ENCODE measurements around the gene PDGFRB. TPM values are rescaled to one million over a fixed set of nuclear protein-coding genes. Genes with fewer than 3 reads are reported as not detected.

PDGFRB gene
- total RNA-seq, 1 donor from 2014 or later: 2.9 TPM

DNA sequence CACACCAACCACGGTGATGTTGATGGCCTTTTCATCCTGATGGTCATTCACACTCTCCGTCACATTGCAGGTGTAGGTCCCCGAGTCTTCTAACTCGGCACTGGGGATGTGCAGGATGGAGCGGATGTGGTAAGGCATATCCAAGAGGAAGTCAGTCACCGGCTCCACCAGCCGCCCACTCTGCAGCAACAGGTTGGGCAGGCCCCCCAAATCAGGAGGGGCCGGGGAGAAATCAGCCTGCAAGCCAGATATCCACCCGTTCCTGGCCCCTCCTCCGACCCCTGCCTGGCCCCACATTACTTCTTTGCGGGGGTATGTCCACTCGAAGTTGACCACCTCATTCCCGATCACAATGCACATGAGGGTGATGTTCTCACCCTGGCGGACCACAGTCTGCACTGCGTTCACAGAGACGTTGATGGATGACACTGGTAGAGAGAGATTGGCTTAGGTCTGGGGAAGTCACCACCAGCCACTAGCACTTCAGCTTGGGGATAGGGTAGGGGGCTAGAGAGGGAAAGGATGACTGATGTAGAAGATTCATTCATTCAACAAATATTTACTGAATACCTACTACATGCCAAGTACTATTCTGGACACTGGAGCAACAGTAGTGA lies 22.0 kb downstream of the PDGFRB start:
- Mint-ChIP-seq H3K4me1 (ENCODE audit: low read depth, unreplicated experiment) (peaks cover 7% of the 10 kb centered on the region), H3K27ac (ENCODE audit: unreplicated experiment) (no peak overlapping the region), H3K36me3 (ENCODE audit: unreplicated experiment) (no peaks in the 10 kb centered on the region), H3K27me3 (ENCODE audit: unreplicated experiment) (peaks cover 15% of the 10 kb centered on the region), H3K4me3 (ENCODE audit: unreplicated experiment) (no peak overlapping the region), H3K9me3 (ENCODE audit: unreplicated experiment) (peaks cover 6% of the 10 kb centered on the region)
- DNase-seq: no peak
- no peak for TF ChIP-seq CTCF (IDR thresholded peaks at IDR 0.05; ENCODE audit: partially characterized antibody, unreplicated experiment)

DNA sequence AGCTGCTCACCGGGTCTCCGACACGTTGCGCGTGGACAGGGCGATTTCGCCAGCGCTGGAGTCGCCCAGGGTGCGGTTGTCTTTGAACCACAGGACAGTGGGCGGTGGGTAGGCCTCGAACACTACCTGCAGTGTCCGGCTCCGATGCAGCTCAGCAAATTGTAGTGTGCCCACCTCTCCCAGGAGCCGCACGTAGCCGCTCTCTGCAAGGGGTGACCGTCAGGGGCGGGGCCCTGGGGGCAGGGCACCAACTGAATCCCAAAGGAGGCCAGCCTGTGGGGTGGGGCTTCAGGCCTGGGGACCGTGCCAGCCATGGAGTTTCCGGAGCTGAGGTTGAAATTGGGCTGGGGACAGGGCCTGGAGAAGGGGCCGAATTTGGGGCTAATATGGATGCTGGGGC lies 22.9 kb downstream of the PDGFRB start:
- no peak for TF ChIP-seq CTCF (IDR thresholded peaks at IDR 0.05; ENCODE audit: partially characterized antibody, unreplicated experiment)
- H3K4me1 Mint-ChIP-seq (ENCODE audit: low read depth, unreplicated experiment): peaks cover 3% of the 10 kb centered on the region
- DNase-seq: no peak
- peaks cover 4% of the 10 kb centered on the region for H3K9me3 Mint-ChIP-seq (ENCODE audit: unreplicated experiment)
- peaks cover 17% of the 10 kb centered on the region for H3K27me3 Mint-ChIP-seq (ENCODE audit: unreplicated experiment)
- H3K27ac Mint-ChIP-seq (ENCODE audit: unreplicated experiment): no peak overlapping the region
- H3K4me3 Mint-ChIP-seq (ENCODE audit: unreplicated experiment): no peak overlapping the region
- H3K36me3 Mint-ChIP-seq (ENCODE audit: unreplicated experiment): no peaks in the 10 kb centered on the region

- H3K27me3 Mint-ChIP-seq (ENCODE audit: unreplicated experiment): peaks cover 16% of the 10 kb centered on the region
- H3K4me3 Mint-ChIP-seq (ENCODE audit: unreplicated experiment): no peak overlapping the region
- no peak for TF ChIP-seq CTCF (IDR thresholded peaks at IDR 0.05; ENCODE audit: partially characterized antibody, unreplicated experiment)
- no peak for DNase-seq
- H3K36me3 Mint-ChIP-seq (ENCODE audit: unreplicated experiment): no peaks in the 10 kb centered on the region
- no peak overlapping the region for H3K27ac Mint-ChIP-seq (ENCODE audit: unreplicated experiment)
- peaks cover 3% of the 10 kb centered on the region for H3K4me1 Mint-ChIP-seq (ENCODE audit: low read depth, unreplicated experiment)
- H3K9me3 Mint-ChIP-seq (ENCODE audit: unreplicated experiment): peaks cover 3% of the 10 kb centered on the region
Measured at GRCh38 chr5:150131978-150132694, 23.5 kb downstream of the PDGFRB start.

GRCh38 chr5:150131461-150131860 lies 24.2 kb downstream of the PDGFRB start:
- Mint-ChIP-seq H3K4me3 (ENCODE audit: unreplicated experiment) (no peak overlapping the region), H3K9me3 (ENCODE audit: unreplicated experiment) (peaks cover 4% of the 10 kb centered on the region), H3K4me1 (ENCODE audit: low read depth, unreplicated experiment) (peaks cover 3% of the 10 kb centered on the region), H3K27ac (ENCODE audit: unreplicated experiment) (no peak overlapping the region), H3K27me3 (ENCODE audit: unreplicated experiment) (peaks cover 15% of the 10 kb centered on the region), H3K36me3 (ENCODE audit: unreplicated experiment) (no peaks in the 10 kb centered on the region)
- no peak for DNase-seq
- no peak for TF ChIP-seq CTCF (IDR thresholded peaks at IDR 0.05; ENCODE audit: partially characterized antibody, unreplicated experiment)

DNA sequence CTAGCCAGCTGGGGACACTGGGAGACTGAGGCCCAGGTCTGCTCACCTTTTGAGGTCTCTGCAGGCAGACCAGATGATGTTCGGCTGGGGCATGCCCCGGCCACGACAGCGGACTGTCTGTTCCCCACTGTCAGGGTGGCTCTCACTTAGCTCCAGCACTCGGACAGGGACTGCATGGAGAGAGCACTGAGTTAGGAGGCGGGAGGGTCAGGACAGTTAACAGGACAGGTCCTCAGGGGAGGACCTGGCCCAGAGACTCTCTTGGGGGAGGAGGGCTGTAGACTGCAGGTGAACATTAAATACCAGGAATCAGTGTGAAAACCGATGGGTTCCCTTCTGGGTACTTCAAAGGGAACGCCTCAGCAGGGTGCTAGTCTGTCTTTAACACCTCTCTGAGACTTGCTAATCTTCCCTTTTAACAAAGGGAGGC lies 25.1 kb downstream of the PDGFRB start:
- no peak for TF ChIP-seq CTCF (IDR thresholded peaks at IDR 0.05; ENCODE audit: partially characterized antibody, unreplicated experiment)
- H3K4me3 Mint-ChIP-seq (ENCODE audit: unreplicated experiment): no peak overlapping the region
- peaks cover 5% of the 10 kb centered on the region for H3K9me3 Mint-ChIP-seq (ENCODE audit: unreplicated experiment)
- DNase-seq: no peak
- H3K36me3 Mint-ChIP-seq (ENCODE audit: unreplicated experiment): no peaks in the 10 kb centered on the region
- peaks cover 12% of the 10 kb centered on the region for H3K27me3 Mint-ChIP-seq (ENCODE audit: unreplicated experiment)
- no peaks in the 10 kb centered on the region for H3K4me1 Mint-ChIP-seq (ENCODE audit: low read depth, unreplicated experiment)
- no peak overlapping the region for H3K27ac Mint-ChIP-seq (ENCODE audit: unreplicated experiment)

Data from glutamatergic neuron (in vitro differentiated cells).